ENCODE measurements around the gene RERE.

GRCh38 chr1:8402109-8402710 lies 415.2 kb downstream of the RERE start:
- no peak for TF ChIP-seq POLR2A (IDR thresholded peaks at IDR 0.05; ENCODE audit: low read depth, low read length)
- no peak for TF ChIP-seq POLR2AphosphoS5 (IDR thresholded peaks at IDR 0.05; ENCODE audit: low read depth, low read length)
